ENCODE results near the gene CLEC16A.

Gene CLEC16A

DNA sequence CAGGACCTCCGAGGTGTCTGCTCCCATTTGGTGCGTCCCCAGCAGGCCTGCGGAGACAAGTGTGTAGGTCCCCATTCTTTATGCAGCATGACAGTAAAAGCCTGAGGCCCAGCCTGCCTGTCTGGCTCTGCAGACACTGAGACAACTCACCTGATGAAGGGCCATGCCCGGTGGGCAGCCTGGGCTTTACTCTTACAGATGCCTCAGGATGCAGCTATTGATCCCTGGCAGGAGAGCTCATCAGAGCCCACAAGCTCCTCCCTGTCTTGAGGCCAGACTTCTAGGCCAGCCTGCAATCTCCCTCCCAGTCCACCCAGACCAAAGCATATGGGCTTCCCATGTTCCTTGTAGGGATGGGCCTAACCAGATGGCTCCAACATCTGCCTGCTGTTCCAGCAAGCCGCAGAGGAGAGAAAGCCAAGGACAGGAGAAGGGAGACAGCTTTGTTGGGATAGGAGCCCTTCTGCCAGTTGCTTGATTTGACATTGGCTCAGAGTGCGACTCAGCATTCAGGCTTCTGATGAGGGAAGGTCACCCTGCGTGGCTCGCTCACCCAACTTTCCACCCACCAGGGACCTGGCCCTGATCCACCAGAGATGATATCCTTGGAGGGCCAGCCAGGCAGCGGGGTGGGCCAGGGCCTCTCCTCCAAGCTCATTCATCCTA is 224.2 kb downstream of the CLEC16A start:
- DNase-seq (ENCODE audit: low read depth) = no peak
- TF ChIP-seq, protein P1, sequence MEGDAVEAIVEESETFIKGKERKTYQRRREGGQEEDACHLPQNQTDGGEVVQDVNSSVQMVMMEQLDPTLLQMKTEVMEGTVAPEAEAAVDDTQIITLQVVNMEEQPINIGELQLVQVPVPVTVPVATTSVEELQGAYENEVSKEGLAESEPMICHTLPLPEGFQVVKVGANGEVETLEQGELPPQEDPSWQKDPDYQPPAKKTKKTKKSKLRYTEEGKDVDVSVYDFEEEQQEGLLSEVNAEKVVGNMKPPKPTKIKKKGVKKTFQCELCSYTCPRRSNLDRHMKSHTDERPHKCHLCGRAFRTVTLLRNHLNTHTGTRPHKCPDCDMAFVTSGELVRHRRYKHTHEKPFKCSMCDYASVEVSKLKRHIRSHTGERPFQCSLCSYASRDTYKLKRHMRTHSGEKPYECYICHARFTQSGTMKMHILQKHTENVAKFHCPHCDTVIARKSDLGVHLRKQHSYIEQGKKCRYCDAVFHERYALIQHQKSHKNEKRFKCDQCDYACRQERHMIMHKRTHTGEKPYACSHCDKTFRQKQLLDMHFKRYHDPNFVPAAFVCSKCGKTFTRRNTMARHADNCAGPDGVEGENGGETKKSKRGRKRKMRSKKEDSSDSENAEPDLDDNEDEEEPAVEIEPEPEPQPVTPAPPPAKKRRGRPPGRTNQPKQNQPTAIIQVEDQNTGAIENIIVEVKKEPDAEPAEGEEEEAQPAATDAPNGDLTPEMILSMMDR (conservative IDR thresholded peaks at IDR 0.05; ENCODE audit: low read depth, low read length) = no peak
- H3K4me3 ChIP-seq (ENCODE audit: low read depth, low read length) = no peak overlapping the region

DNA sequence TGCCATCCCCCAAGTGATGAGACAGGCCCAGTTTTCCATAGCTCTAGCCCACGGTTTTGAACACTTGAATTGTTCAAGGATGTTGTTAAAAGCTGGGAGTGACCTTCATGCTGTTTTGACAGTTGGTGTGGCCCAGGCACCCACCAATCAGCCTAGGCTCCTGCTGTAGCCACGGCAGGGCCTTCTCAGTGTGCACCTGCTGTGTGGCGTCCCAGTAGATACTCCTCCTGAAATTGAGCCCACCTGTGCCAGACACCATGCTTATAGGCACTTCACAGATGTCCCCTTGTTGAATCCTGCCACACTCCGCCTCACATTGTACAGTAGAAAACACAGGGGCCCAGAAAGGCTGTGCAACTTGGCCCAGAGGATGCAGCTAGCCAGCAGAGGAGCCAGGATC is 225.3 kb downstream of the CLEC16A start:
- no peak for DNase-seq (ENCODE audit: low read depth)
- TF ChIP-seq, protein P1 (conservative IDR thresholded peaks at IDR 0.05; ENCODE audit: low read depth, low read length) = no peak
- no peak overlapping the region for H3K4me3 ChIP-seq (ENCODE audit: low read depth, low read length)

DNA sequence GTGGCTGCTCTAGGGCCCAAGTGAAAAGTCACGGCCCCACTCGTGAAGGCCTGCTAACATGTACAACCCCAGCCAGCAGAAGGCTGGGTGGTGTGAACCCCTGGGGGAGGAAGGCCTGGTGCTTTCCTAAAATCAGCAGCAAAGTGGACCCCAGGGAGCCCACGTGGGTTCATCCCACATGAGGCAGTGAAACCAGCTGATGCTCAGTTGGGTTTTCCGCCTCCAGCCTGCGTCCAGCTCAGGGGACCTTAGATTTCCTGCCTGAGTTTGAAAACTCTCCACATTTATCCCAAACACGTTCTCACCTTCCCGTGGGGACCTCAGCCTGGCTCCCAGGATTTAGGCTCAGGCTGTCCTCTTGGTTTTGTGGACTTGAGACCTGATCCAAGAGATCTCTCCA is 225.8 kb downstream of the CLEC16A start:
- no peak for DNase-seq (ENCODE audit: low read depth)
- no peak overlapping the region for H3K4me3 ChIP-seq (ENCODE audit: low read depth, low read length)
- TF ChIP-seq, protein P1 (conservative IDR thresholded peaks at IDR 0.05; ENCODE audit: low read depth, low read length) = no peak

DNA sequence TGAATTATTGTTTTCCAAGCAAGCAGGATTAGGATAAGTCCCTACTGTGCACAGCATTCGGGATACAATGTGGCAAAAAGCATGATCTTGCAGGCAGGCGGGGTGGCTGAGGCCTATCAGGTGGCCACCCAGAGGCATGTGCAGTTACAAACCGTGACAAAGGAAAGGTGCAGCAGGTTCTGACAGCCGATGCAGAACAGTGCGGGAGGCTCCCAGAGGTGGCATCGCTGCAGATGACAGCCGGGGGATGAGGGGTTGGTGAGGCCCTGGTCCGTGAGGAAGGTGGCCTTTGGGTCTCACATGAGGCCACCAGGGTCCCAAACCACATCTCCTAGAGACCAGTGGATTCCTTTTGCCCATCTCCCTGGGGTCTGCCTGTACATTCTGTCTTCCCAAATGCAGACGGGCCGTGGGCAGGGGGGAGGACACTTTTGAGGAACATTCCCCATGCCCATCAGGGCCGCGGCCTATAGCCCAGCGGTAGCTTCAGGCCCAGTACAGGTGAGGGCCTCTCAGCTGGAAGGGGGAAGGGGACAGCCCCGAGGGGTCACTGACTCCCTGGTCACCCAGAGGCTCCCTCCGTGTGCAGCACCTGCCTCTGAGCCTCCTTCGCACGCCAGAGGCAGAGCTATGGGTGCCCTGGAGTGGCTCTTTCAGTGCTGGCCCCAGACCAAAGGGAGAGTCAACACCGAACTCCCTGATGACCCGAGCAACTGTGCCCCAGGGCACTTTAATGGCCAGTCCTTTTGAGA is 226.5 kb downstream of the CLEC16A start:
- TF ChIP-seq, protein P1 (conservative IDR thresholded peaks at IDR 0.05; ENCODE audit: low read depth, low read length) = no peak
- H3K4me3 ChIP-seq (ENCODE audit: low read depth, low read length) = no peak overlapping the region
- no peak for DNase-seq (ENCODE audit: low read depth)

DNA sequence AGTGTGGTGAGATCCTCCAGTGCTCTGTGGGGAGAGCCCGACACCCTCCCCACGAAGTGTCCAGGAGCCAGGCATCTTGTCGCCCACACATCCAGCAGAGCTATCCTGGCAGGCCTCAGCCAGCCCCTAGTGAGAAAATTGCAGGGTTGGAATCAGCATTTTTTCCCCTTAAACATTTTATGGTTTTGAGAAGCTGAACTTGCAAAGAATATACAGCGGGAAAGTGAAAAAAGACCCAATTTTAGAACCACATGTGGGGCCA is 227.0 kb downstream of the CLEC16A start:
- no peak for DNase-seq (ENCODE audit: low read depth)
- H3K4me3 ChIP-seq (ENCODE audit: low read depth, low read length) = no peak overlapping the region
- TF ChIP-seq, protein P1 (conservative IDR thresholded peaks at IDR 0.05; ENCODE audit: low read depth, low read length) = no peak

DNA sequence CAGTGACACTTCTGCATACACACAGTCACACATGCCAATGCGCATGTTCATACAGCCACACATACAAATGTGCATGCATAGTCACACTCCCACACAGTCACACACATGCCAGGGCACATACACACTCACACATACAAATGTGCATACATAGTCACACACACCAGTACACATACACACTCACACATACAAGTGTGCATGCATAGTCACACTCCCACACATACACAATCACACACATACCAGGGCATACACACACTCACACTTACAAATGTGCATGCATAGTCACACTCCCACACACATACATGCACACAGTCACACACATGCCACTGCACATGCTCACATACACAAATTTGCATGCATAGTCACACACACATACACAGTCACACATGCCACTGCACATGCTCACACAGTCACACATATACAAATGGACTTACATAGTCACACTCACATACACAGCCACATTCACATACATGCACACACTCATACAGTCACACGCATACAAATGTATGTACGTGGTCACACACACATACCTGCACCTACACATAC is 227.5 kb downstream of the CLEC16A start:
- TF ChIP-seq, protein P1 (conservative IDR thresholded peaks at IDR 0.05; ENCODE audit: low read depth, low read length) = no peak
- DNase-seq (ENCODE audit: low read depth) = no peak
- H3K4me3 ChIP-seq (ENCODE audit: low read depth, low read length) = no peak overlapping the region

DNA sequence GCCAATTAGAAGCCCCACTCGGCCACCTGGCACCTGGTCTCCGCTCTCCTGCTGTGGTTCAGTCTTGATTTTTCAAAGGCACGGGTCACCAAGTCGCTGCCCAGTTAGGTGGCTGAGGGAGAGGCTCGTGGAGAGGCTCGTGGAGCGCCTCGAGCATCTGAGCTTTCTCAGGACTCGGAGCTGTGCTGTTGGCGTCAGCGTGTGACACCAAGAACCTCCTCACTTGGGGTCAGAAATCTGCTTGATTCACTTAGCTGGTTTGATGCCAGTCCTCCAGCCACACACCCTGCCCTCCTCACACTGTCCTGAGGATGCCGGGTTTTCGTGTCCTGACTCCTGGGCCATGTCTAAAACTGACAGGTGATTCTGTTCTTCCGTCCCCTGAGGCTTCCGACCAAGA is 229.1 kb downstream of the CLEC16A start:
- H3K4me3 ChIP-seq (ENCODE audit: low read depth, low read length) = no peak overlapping the region
- DNase-seq (ENCODE audit: low read depth) = no peak
- TF ChIP-seq, protein P1 (conservative IDR thresholded peaks at IDR 0.05; ENCODE audit: low read depth, low read length) = no peak
